M059J (cell line): ENCODE data around the gene ZNF414. TPM values are rescaled to one million over a fixed set of nuclear protein-coding genes. Genes with fewer than 3 reads are reported as not detected.
A peak's percentile ranks its signal among the peaks of the same experiment; 100 is the strongest.
"Not testable (repeated sequence)": the region's sequence is repeated elsewhere in the genome, so short reads cannot be mapped to it uniquely, and the experiment has no call there.

Experiments
- DNase-seq: peaks from one replicate; pipeline ENCODE4 v3.0.0-alpha.2; 2012; ENCODE audit warnings: low read depth
- total RNA-seq: library from RNA; depleted of rRNA; stranded (reverse); fragments of >200 nt; shearing (Covaris generic); gene quantifications from 2 replicates; pipeline ENCODE4 v1.2.3, GENCODE V29; 2014; rRNA removed

Gene ZNF414, protein sequence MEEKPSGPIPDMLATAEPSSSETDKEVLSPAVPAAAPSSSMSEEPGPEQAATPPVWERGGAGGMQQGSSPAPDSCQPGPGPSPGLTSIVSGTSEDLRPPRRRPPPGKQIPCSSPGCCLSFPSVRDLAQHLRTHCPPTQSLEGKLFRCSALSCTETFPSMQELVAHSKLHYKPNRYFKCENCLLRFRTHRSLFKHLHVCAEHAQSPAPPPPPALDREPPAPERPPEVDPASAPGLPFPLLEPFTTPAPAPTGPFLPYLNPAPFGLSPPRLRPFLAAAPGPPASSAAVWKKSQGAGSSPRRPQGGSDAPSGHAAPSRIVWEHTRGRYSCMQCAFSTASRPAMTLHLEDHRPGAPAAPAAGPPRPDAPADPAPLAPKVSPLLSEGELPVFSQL
- total RNA-seq, result 4.5 and 6.3 TPM in 2 replicates

DNA sequence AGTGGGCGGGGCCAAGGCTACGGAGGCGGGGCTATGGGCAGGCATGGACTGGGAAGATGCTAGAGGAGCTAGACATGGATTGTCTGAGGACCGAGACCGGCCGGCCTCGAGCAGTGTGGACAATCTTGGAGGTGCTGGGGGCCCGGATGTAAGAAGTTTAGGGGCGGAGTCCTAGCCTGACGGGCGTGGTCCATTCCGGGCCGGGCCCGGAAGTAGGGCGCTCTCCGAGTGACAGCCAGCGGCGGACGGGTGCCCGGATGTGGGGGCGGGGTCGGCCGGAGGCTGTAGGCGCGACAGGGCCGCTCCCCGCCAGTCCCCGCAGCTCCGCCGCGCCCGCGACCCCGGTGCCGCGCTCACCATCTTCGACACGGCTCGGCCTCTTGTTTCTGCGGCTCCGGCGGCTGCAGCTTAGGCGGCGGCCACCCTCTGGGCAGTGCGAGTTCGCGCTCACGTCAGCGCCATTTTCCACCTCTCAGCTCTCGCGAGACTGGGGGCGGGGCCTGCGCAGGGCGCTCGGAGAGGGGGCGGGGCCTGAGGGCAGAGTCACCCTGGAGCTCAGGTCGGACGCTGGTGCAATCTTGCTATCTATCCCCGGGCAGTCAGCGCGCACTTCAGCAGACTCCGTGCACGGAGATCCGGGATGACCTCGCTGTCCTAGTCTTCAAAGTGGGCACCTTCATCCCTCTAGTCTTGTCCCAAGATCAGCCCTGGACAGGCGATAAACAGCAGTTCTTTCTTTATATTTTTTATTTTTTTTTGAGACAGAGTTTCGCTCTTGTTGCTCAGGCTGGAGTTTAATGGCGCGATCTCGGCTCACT lies at the start of gene ZNF414:
TSS of gene ZNF414 (minus strand) at position 481 of the 818 bp plus-strand sequence. CDS start at position 360, 121 bp downstream.
- DNase-seq, result peak; percentile 97

DNA sequence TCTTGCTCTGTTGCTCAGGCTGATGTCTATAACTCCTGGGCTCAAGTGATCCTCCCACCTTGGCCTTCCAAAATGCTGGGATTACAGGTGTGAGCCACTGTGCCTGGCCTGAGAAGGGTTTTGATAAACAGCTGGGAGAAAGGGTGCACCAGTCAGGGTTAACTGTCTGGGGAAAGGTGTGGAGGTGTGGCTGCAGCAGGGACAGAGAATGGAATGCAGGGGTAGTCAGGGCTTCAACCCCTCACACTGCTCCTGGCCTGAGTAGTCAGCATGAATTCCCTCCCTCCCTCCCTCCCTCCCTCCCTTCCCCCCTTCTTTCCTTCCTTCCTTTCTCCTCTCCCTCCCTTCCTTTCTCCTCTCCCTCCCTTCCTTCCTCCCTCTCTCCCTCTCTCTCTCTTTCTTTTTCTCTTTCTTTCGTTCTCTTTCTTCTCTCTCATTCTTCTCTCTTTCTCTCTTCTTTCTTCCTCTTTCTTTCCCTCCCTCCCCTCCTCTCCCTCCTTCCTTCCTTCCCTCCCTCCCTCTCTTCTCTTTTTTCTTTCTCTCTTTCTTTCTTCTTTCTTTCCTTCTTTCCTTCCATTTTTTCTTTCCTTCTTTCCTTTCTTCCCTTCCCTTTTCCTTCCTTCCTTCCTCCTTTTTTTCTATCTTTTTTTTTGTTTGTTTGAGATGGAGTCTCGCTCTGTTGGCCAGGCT lies 47.3 kb upstream of the ZNF414 start:
- DNase-seq, result no peak

DNA sequence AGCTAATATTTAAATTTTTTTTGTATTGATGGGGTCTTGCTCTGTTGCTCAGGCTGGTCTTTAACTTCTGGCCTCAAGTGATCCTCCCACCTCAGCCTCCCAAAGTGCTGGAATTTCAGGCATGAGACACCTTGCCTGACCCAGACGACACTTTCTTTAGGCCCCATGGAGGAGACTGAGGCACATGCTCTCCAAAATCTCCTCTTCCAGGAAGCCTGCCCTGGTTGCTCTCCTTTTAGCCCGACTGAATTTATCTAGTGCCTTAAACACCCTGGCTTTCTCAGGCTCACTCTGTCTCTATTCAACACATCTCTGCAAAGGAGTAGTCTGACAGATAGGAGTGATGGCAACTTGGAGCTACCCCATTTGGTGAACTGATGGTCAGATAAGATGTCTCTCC lies 44.4 kb upstream of the ZNF414 start:
- no peak for DNase-seq

DNA sequence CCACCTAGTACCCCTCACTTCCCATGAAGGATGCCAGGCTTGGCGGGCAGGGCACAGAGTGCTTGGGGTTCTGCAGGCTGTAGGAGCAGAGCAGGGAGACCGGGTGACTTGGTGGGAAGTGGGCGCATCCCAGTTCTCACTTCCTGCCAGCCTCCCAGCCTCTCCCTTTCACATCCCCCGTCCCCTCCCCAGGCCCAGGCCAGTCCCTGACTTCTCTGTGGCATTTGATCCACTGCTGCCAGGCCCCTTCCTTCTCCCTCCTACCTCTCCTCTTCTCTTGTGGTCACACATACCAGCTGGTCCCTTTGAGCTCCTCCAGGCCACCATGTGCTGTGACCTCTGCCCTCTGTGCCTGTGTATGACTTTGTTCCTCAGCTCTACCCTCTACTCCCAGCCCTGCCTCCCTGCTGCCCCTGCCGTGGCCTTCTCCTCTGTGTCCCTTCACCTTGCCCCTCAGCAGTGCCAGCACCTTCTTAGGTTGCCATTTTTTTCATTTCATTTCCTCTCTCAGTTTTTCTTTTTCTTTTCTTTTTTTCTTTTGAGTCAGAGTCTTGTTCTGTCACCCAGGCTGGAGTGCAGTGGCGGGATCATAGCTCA lies 43.8 kb upstream of the ZNF414 start:
- no peak for DNase-seq

DNA sequence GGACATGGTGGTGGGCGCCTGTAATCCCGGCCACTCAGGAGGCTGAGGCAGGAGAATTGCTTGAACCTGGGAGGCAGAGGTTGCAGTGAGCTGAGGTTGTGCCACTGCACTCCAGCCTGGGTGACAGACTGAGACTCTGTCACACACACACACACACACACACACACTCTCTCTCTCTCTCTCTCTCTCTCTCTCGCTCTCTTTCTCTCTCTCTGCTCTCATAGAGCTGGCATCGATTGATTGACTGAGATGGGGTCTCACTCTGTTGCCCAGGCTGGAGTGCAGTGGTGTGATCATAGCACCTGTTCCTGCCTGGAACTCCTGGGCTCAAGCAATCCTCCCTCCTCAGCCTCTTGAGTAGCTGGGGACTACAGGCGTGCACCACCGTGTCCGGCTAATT lies 39.8 kb upstream of the ZNF414 start:
- not testable (repeated sequence) for DNase-seq

DNA sequence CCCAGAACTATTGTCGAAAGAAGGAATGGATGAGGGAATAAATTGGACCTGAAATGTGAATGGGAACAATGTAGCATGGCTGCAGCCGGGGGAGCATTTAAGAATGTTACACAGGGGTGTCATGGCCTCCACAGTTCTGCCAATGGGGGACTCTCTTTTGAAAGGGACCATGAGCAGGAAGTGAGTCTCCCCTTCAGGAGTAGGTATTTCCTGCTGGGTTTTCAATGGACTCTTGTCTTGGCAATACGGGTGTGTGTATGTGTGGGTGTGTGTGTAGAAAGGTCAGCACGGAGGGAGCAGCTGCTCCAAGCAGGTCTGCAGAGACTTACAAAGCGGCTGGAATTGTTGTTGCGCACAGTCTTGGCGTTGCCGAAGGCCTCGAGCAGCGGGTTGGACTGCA lies 38.8 kb upstream of the ZNF414 start:
- DNase-seq, result peak; percentile 52

DNA sequence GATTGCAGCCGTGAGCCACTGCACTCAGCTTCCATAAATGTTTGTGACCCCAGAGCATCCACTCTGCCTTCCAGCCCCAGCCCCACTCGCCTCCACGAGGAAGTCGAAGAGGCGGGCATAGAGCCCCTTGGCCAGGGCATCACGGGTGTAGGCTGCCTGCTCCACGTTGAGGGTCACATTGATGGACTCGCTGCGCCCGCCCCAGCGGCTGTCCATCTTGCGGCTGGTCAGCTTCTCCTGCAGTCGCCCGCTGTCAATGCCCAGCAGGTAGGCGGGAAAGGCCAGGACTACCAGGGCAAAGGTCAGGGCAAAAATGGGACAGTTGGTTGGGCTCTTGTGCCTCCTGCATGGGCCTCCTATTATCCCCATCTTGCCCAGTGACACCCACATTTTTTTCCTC lies 36.1 kb upstream of the ZNF414 start:
- DNase-seq, result no peak

DNA sequence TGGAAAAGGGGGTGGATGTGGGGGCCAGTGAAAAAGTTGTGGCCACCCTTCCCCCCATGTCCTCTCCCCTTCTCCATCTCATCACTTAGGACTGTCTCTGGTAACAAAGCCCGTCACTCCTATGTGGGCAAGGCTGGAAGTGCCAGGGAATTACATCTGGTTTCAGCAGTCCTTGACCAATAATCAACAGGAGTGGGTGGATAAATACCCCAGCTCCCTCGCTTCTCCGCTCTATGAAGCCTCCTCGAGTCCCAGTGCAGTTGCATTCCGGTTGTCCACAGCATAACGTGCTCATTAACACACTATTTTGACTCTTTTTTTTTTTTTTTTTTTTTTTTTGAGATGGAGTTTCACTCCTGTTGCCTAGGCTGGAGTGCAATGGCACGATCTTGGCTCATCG lies 31.8 kb upstream of the ZNF414 start:
- no peak for DNase-seq

DNA sequence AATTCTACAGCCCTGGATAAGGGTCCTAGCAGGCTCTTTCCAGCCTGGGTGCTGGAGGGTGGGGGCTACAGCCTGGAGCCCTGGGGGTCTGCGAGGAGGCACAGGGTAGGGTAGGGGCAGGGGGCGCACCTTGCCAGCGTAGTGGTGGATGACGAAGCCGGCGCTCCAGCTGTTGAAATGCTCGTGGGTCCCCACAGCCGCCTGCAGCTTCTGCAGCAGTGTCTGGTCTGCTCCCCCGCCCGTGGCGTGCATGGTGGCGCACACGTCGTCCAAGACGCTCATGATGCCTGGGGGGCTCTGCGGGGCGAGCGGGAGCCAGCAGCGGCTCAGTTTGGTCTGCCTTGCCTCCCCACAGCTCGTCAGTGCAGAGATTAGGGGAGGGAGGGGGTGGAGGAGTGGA lies 30.2 kb upstream of the ZNF414 start:
- no peak for DNase-seq

DNA sequence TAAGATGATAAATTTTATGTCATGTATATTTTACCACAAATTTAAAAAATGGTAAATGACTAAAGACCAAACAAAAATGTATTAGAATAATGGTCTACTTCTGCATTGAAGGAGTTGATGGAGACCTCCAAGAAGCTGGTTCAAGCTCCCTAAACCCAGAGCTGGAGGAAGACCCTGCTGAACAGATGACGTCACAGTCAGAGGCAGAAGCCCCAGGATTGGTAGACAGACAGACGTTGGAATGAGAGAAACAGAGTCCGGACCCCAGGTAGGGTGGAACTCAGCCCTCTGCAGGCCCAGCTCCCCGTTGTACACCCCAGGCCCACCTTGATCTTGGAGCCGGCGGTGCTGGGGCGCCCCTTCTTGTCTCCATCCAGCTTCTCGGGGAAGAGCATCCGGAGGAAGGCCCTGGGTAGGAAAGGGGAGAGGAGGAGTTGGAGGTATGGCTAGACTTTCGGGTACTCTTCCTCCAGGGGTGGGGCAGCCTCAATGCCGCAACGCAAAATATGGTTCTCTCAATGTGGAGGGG lies 25.7 kb upstream of the ZNF414 start:
- DNase-seq, result no peak

DNA sequence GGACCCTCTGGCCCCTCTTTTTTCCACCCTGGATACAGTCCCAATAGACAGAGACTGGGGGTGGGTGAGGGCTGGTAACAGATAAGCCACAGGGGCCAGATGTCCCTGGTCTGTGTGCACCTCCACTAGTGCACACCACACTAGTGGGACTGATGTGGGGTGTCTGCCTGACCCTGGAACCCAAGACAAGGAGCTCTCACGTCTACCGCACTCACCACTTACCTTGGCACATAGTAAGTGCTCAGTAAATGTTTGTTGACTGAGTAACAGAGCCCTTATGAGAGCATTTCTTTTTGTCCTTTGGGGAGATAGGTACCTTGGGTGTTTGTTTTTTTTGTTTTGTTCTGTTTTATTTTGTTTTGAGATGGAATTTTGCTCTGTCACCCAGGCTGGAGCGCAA lies 23.1 kb upstream of the ZNF414 start:
- DNase-seq, result no peak

DNA sequence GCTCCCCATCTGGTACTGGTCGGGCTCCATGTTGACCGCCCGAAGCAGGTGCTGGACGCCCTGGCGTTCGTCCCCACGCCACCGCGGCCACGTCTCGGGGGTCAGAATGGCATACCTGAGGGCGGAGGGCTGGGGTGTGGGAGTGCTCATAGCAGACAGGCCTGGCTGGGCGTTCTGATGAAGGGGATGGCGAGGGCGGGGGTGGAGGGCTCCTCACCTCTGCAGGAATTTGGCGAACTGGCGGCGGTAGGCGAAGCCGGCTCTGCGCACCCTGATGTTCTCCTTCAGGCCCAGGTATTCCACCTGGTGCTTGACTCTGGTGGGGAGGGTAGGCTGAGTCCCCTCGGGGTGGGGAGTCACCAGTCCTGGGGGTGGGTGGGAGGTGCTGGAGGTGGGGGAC lies 22.3 kb upstream of the ZNF414 start:
- no peak for DNase-seq

DNA sequence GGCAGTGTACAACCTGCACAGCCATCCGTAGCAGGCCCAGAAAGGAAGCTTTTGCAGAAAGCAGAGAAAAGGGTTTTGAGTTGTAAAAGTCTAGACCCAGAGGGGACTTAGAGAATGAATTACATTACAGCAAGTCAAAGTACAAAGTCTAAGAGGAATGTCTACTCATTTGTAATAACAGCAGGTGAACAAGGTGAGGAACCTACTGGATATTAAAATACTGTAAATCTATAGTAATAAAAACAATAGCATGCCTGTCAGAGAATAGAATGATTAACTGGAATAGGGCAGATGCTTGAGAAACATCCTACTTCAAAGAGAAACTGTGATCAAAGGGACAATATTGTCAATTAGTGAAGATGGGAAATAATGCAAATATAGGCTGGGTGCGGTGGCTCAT lies 18.3 kb upstream of the ZNF414 start:
- DNase-seq, result no peak

DNA sequence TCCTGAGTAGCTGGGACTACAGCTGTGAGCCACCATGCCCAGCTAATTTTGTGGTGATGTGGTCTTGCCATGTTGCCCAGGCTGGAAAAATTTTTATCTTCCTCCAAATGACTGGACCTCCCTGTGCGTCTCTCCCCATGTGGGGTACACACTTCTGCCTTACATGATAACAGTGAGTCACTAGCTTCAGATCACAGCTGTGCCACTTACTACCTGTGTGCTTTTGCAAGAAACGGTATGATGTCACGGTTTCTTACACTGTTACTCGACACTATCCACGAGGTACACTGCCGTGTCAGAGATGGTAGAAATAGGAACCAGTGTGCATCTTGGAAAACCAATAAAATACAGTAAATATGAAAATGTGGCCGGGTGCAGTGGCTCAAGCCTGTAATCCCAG lies 17.5 kb upstream of the ZNF414 start:
- DNase-seq, result no peak

DNA sequence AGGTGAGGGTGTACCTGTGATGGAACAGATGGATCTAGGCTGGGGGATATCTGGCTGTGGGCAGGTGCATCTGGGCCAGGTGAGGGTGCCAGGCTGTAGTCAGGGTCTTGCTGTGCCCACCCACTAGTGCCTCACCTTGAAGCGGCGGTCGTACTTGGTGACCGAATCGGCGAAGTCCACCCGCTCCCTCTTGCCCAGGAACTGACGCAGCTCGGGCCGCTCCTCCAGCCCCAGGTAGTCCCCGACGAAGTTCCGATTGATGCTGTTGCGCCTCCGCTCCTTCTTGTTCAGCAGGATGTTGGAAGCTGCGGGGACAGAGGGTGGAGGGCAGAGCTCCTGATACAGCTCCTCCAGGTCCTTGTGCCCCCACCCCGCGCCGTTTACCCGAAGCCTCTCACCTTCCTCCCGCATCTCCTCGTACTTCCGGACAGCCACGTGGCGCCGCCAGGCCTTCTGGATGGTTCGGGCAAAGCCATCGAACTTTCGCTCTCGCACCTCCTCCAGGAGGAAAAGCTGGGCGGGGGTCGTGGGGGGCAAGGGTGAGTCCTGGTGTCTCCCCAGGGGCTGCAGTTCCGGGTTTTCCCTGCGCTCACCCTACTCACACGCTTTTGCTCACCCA lies 16.2 kb upstream of the ZNF414 start:
- no peak for DNase-seq

DNA sequence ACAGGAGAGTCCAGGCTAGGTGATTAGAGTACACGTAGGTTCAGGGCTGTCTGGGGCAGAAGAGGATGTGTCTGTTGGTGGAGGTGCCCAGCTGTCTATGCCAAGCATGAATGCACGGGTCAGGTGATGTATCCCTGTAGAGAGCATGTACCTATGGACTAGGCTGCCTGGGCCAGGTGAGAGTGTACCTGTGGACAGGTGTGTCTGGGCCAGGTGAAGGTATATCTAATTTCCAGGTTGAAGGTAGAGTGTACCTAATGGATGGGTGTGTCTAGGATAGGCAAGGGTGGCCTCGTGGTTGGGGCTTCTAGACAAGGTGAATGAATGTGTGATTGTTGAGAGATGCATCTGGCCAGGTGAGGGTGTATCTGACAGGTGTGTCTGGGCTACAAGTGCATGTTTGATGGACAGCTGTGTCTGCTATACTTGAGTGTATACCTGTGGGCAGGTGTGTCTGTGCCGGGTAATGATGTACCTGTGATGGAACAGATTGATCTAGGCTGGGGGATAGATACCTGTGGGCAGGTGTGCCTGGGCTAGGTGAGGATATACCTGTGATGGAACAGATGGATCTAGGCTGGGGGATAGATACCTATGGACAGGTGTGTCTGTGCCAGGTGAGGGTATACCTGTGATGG lies 15.5 kb upstream of the ZNF414 start:
- no peak for DNase-seq

DNA sequence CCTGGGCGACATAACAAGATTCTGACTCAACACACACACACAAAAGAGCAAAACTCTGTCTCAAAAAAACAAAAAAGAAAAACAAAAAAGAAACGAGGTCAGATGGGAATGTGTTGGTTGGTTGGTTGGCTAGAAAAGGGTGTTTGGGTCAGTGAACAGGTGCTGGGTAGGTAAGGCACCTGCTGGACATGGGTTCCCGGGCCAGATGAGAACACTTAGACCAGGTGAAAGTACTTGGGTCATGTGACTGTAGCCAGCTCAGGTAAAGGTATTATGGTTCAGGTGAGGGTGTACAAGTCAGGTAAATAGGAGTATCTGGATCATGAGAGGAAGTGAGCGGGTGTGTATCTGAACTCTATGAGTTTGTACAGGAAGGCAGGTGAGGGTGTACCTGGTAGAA lies 14.5 kb upstream of the ZNF414 start:
- DNase-seq, result no peak

DNA sequence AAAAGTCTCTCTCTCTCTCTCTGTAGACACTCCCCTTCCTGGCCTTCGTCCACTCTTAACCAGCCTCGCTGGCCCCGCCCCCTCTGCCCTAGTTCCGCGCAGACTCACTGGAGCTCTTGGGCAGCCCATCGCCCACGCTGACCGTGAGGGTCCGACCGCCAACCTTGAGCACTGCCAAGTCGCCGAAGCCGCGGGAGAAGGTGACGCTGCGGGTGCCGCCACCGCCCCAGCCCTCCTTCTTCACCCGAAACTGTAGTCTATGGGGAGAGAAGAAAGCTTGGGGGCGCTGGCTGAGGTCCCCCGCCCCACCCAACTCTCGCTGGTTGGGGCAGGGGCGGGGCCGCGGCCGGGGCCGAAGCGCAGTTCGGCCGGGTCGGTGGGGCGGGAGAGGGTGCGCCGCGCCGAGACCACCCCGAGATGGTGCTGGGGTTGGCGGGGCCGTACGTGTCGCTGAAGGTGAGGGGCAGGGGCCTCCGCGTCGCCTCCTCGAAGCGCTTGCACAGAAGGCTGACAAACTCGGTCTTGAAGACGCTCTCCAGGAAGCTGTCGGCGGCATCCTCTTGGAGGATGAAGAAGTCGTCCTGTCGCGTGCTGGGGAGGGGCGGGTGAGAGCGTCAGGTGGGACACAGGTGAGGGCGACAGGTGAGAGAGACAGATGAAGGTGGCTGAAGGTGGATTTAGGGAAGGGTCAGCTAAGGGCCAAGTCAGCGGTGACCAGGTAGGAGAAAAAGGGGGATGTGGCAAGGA lies 12.6 kb upstream of the ZNF414 start:
- peak; percentile 92 for DNase-seq

DNA sequence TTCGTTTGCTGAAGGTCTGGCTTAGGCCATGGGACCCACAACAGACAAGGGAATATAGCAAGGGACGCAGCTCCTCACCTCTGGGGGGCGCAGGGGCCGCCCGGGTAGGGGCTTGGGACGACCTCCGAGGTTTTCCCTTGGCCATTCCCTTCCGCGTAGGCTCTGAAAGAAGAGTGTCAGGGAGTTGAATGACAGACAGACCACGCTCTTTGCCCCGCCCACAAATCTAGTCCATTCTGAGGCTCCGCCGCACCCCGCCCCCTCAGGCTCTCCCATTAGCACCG lies 11.4 kb upstream of the ZNF414 start:
- no peak for DNase-seq

DNA sequence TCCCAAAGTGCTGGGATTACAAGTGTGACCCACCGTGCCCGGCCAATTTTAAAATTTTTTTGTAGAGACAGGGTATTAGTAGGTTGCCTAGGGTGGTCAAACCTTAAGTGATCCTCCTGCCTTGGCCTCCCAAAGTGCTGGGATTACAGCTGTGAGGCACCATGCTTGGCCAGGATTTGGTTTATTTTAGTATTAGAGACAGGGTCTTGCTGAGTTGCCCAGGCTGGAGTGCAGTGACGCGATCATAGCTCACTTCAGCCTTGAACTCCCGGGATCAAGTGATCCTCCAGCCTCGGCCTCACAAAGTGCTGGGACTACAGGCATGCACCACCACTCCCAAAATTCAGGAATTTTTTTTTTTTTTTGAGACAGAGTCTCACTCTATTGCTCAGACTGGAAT lies 5.4 kb upstream of the ZNF414 start:
- no peak for DNase-seq
